Activated T-helper 1 cell treated with Interleukin-2 at 50 U/mL for 16 hours (primary cell): Measurements from ENCODE around the gene FURIN.
A peak's percentile ranks its signal among the peaks of the same experiment; 100 is the strongest.
"Not testable (repeated sequence)": the region's sequence is repeated elsewhere in the genome, so short reads cannot be mapped to it uniquely, and the experiment has no call there.

Experiments
- DNase-seq: peaks from one replicate; pipeline ENCODE4 v3.0.0-alpha.2; 2020; ENCODE audit warnings: low read depth

FURIN gene

GRCh38 chr15:90916461-90916860 lies 48.1 kb downstream of the FURIN start:
- no peak for DNase-seq

GRCh38 chr15:90917569-90917968 lies 49.2 kb downstream of the FURIN start:
- DNase-seq, result no peak

GRCh38 chr15:90918034-90918788 lies 49.8 kb downstream of the FURIN start:
- no peak for DNase-seq

- DNase-seq, result no peak
Observed at GRCh38 chr15:90918835-90919234, 50.4 kb downstream of the FURIN start.

GRCh38 chr15:90921887-90922286 lies 53.5 kb downstream of the FURIN start:
- DNase-seq, result no peak

- DNase-seq, result not testable (repeated sequence)
Observed at GRCh38 chr15:90922712-90923322, 54.4 kb downstream of the FURIN start.

GRCh38 chr15:90924375-90924774 lies 56.0 kb downstream of the FURIN start:
- no peak for DNase-seq

- DNase-seq, result not testable (repeated sequence)
Observed at GRCh38 chr15:90926766-90927165, 58.4 kb downstream of the FURIN start.

- not testable (repeated sequence) for DNase-seq
Observed at GRCh38 chr15:90928106-90928505, 59.7 kb downstream of the FURIN start.

GRCh38 chr15:90929246-90930019 lies 61.0 kb downstream of the FURIN start:
- DNase-seq, result no peak

- DNase-seq, result no peak
Observed at GRCh38 chr15:90930861-90931574, 62.6 kb downstream of the FURIN start.

GRCh38 chr15:90931575-90931827 lies 63.1 kb downstream of the FURIN start:
- DNase-seq, result no peak

GRCh38 chr15:90931828-90932659 lies 63.7 kb downstream of the FURIN start, which contains the start of gene HDDC3:
TSS of gene HDDC3 (minus strand) at chr15:90932549. CDS start at chr15:90932540, 9 bp downstream.
- peak; percentile 83 for DNase-seq

- no peak for DNase-seq
Observed at GRCh38 chr15:90932660-90932991, 64.2 kb downstream of the FURIN start.
